HG02623 (cell line): ENCODE measurements around the gene LZTFL1.

Experiments
- ATAC-seq: cut with Tn5 transposase; IDR thresholded peaks from one replicate; pipeline ENCODE4 v1.9.1; 2021; ENCODE audit warnings: moderate library complexity; ENCODE audit not compliant: unreplicated experiment

LZTFL1 gene

DNA sequence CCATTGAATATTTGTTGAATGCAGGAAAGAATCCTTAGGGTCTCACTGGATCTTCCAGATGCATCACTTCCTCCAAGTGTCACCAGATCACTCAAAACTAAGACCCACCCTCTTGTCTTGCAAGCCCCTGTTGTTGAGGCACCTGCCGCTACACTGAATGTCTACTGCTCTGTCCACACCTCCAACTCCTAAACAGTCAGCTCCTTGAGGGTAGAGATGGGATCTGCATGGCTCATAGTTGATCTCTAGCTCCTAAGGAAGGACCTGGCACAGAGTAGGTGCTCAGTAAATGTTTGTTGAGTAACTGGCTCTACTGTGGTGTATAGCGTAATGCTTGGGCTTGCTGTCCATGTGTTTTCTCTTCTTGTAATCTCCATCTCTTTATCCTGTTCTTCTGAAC is 54.4 kb downstream of the LZTFL1 start:
- no peak for ATAC-seq

DNA sequence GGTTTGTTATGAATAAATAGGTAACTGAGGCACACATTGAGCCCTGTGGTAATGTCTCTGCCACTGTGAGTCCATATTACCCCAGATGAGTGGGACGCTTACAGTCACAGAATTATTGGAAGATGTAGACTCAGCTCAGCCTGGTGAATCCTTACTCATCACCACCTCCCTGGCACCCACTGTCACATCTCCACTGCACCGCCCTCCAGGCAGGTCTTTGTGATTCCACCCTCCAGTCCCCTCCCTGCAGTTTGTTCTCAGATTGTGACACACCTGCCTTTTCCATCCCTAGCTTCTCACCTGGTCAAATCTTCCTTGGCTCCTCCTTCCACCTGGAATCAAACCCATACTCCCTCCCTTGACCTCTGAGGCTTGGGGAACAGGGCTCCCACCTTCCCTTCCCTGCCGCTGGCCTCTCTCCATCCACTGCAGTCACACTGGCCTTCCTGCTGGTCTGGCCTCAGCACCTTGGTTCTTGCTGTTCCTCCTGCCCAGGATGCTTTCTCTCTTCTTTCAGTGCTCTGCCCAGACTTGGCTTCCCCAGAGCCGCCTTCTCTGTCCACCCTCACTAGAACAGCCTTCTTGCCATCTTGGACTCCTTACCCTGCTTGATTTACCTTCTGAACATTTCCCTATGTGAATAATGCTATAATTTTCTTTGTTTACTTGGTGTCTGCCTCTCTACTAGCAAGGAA is 55.0 kb downstream of the LZTFL1 start:
- no peak for ATAC-seq

GRCh38 chr3:45785605-45786150 is 56.2 kb downstream of the LZTFL1 start:
- ATAC-seq, result no peak

DNA sequence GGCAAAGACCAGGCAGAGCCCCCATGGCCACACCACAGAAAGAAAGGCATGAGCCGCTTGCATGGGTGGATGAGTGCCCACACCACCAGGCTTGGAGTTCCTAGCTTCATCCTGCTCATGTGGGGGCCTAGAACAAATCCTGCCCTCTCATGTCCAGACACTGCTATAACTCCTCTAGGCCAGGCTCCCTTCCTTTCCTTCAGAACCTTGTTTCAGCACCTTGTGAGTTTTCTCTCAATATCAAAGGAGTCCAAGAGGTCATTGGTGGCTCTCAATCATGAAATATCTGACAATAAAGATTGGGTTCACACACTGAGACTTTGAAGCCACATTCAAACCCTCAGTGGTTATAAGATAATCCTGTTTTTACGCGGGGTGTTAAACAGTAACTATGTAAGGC is 58.3 kb downstream of the LZTFL1 start:
- no peak for ATAC-seq

DNA sequence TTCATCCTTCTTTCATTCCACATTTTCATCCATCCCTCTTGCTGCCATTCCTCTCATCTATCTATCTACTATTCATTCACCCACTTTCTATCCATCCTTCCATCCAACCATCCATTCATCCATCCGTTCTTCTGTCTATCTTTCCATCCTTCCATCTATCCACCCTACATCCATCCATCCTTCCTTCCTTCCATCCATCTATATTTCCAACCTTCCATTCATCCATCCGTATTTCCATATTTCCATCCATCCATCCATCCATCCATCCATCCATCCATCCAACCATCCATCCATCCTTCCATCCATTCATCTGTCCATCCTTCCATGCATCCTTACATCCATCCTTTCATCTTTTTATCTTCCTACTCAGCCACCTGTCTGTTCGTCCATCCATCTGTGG is 59.5 kb downstream of the LZTFL1 start:
- no peak for ATAC-seq

- ATAC-seq, result no peak
Measured at GRCh38 chr3:45781841-45782240, 60.1 kb downstream of the LZTFL1 start.

- no peak for ATAC-seq
Measured at GRCh38 chr3:45781271-45781670, 60.6 kb downstream of the LZTFL1 start.

DNA sequence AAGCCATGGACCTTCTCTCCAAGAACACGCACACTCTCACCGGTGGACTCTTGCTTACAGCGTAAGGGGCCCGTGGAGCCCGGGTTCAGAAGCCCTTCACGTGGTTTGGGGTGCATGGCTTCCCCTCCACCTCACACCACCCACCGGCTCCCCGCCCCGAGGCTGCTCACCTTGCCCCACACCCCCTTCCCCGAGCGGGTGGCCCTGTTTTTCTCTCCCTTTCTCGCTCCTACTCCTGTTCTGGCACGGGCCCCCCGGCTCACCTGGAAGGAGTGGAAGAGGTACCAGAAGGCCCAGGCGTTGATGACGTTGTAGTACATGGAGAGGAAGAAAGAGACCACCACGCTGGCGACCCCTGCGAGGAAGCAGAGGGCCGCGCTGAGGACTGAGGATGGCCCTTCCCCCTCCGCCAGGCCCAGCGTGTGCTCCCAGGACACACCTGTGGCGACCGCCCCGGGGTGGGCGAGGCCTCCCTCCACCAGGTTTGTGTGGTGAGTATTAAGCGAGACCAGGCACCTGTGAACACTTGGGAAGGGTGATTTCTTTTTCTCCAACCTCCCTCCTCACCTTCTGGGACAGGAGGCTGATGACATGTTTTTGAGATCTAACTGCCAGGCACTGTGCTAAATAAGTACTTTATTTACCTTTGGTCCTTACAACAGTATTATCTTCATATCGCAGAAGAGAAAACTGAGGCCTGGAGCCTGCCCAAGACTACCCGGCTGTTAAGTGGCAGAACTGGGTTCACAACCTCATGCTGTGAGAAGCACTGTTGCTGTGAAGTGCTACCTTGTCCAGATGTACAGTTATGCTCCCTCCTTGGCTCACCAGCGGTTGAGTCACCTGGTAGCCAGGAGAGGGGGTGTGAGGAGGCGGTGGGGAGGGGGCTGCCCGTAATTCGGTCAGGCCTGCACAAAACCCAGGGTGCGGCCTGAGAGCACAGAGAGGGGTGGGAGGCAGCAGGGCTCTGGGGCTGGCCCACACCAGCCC is 61.9 kb downstream of the LZTFL1 start:
- ATAC-seq, result no peak

- no peak for ATAC-seq
Measured at GRCh38 chr3:45778761-45779201, 63.1 kb downstream of the LZTFL1 start.

- ATAC-seq, result no peak
Measured at GRCh38 chr3:45777746-45778386, 64.1 kb downstream of the LZTFL1 start.

GRCh38 chr3:45777111-45777745 is 64.7 kb downstream of the LZTFL1 start:
- ATAC-seq, result no peak

DNA sequence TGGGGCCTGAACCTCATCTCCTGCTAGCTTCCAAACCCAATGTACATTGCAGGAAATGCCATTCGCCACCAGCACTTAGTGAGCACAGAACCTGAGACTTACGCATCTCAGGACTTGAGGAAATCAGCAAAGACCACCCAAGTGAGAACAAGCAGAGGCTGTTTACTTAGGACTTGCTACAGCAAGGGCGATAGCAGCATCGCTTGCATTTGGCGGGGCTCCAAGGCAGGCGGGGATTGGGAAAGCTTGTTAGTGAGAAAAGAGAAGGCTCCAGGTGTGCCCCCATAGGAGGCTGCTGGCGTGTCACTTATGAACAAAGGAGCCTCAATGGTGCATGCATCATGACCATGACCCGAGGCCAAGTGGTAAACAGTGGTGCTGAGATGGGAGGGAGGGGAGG is 65.3 kb downstream of the LZTFL1 start:
- no peak for ATAC-seq

- no peak for ATAC-seq
Measured at GRCh38 chr3:45776301-45776595, 65.7 kb downstream of the LZTFL1 start.

- no peak for ATAC-seq
Measured at GRCh38 chr3:45775571-45776300, 66.2 kb downstream of the LZTFL1 start.

DNA sequence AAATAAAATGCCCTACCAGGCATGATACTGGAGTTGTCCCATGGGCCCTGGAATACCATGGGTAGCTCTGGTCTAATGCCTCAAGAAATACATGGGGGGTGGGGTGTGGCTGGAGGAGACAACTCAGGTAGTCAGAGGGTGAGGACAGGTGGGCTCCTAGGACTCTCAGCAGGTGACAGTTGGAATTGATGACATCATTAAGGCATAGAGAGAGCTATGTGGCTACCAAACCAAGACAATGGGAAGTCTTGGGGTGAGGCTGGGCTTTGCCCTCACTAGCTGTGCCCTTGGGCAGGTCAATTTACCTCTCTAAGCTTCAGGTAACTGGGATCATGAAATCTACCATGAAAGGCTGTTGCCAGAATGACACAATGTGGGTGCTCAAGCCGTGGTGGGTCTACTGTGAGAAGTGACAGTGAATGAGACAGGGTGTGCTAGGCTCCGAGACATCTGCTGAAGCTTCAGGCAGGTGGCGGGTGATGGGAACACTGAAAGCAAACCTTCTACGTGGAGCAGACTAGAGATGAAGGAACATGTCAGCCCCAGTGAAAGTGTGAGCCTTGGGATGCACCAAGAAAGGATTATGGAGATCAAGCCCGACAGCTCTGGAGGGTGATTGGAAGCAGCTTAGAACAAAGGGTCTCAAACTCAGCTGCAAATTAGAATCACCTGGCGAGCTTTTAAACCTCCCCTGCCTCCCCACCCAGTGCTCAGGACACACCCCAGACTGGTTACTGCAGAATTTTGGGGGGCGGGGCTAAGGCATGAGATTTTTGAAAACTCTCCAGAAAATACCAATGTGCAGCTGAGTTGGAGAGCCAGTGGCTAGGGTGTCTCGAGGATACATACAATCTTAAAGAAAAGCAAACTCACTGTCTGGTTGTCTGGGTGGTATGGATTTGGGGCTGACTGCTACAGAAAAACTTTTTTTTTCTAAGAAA is 67.1 kb downstream of the LZTFL1 start:
- ATAC-seq, result no peak

DNA sequence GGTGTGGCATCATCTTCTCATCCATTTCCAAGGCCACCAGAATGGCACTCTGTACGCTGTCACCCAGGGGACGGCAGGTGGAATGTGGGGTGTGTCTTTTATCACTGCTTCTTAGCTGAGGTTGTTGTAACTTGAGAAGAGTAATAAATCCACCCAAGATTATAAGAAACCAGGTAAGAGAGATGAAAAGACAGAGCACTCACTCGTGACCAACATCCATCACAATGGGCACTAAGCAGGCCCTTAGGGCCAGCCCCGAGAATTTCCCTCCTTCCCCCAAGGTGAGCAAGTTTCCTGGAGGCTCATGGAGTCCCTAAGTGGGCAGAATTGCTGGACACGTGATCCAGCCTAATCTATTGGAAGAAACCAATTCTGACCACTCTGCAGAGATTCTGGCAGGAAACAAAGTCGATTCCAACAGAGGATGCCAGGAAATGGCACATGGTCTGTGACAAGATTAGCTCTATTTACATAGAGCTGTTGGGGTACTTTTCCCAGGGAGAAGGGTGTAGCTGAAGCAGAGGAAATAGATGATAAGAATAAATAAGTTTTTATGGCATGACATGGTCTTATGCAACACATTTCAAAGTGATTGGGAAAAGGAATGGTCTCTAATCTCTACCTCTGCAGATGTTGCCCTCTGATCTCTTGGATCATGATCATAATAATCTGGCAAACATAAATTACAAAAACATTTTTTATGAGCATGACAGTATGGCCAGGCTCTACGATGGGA is 68.0 kb downstream of the LZTFL1 start:
- ATAC-seq, result no peak
